ENCODE measurements around the gene SH3RF3. TPM values are rescaled to one million over a fixed set of nuclear protein-coding genes. Genes with fewer than 3 reads are reported as not detected.

The SH3RF3 gene
- polyA plus RNA-seq, 1 of the 3 experiments (the other 2 are of a cell fraction) = 1.9 TPM

GRCh38 chr2:109333414-109334210 lies 204.6 kb downstream of the SH3RF3 start:
- WGBS (ENCODE audit: low lambda C conversion rate) = 72% methylated on average over 7 of the region's 7 CpGs
- ChIA-PET POLR2A (no interaction called here), CTCF (interaction anchor here (0.6 to 1.5 kb wide), 7 partner anchors 13 to 252 kb away, joined by 3 to 4 read pairs (median 3); no protein-coding TSS in a partner anchor)
- no peak for DNase-seq
- Histone ChIP-seq H2AFZ (ENCODE audit: low read depth) (no peak overlapping the region), H3K9me2 (no peaks in the 10 kb centered on the region), H3K4me3 (ENCODE audit: low read depth in 2 of 2, low read length in 1 of 2) (no peak overlapping the region), H3K4me2 (0 out of 2 replicates have a peak overlapping the region, but pooled peaks have one; percentile 86), H4K20me1 (ENCODE audit: insufficient read depth) (no peaks in the 10 kb centered on the region), H3K27ac (ENCODE audit: low read depth in 2 of 2, low read length in 1 of 2) (peak overlapping the region; percentile 58 to 88; a peak in 3 of 4 replicates), H3K27me3 (ENCODE audit: insufficient read depth) (no peaks in the 10 kb centered on the region), H3K79me2 (ENCODE audit: insufficient read depth) (peaks cover 37% of the 10 kb centered on the region), H3K9ac (no peak overlapping the region), H3K4me1 (ENCODE audit: control insufficient read depth in 1 of 2, insufficient read depth in 2 of 2, low read depth in 1 of 2, low read length in 1 of 2) (peaks cover 33 to 61% of the 10 kb centered on the region in 2 experiments), H3F3A (replicated peaks; ENCODE audit: insufficient read depth) (peaks cover 43% of the 10 kb centered on the region), H3K9me3 (no peaks in the 10 kb centered on the region), H3K36me3 (replicated peaks in 1 of 2; ENCODE audit: control insufficient read depth in 1 of 2, insufficient read depth in 2 of 2, low read length in 1 of 2) (no peaks in the 10 kb centered on the region)
- TF ChIP-seq, protein P1, sequence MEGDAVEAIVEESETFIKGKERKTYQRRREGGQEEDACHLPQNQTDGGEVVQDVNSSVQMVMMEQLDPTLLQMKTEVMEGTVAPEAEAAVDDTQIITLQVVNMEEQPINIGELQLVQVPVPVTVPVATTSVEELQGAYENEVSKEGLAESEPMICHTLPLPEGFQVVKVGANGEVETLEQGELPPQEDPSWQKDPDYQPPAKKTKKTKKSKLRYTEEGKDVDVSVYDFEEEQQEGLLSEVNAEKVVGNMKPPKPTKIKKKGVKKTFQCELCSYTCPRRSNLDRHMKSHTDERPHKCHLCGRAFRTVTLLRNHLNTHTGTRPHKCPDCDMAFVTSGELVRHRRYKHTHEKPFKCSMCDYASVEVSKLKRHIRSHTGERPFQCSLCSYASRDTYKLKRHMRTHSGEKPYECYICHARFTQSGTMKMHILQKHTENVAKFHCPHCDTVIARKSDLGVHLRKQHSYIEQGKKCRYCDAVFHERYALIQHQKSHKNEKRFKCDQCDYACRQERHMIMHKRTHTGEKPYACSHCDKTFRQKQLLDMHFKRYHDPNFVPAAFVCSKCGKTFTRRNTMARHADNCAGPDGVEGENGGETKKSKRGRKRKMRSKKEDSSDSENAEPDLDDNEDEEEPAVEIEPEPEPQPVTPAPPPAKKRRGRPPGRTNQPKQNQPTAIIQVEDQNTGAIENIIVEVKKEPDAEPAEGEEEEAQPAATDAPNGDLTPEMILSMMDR (IDR thresholded peaks at IDR 0.05) = peak; percentile 50
- TF ChIP-seq SMC3 (IDR thresholded peaks at IDR 0.05; ENCODE audit: low read depth, low read length) = peak; percentile 15; the same call in 1 of the 2 replicates
- no peak for TF ChIP-seq RAD21 (IDR thresholded peaks at IDR 0.05; ENCODE audit: low read length)
- TF ChIP-seq CHD2 (IDR thresholded peaks at IDR 0.05; ENCODE audit: low read length, partially characterized antibody) = no peak

- peak overlapping the region; percentile 53; the same call in 1 of the 2 replicates for H3K9ac ChIP-seq
- H4K20me1 ChIP-seq (ENCODE audit: insufficient read depth) = no peaks in the 10 kb centered on the region
- ChIA-PET POLR2A (no interaction called here), CTCF (interaction anchor here (0.8 kb wide), 1 partner anchor 13 kb away, joined by 5 read pairs; no protein-coding TSS in a partner anchor)
- no peaks in the 10 kb centered on the region for H3K36me3 ChIP-seq (replicated peaks in 1 of 2; ENCODE audit: control insufficient read depth in 1 of 2, insufficient read depth in 2 of 2, low read length in 1 of 2)
- H3K4me3 ChIP-seq (ENCODE audit: low read depth in 2 of 2, low read length in 1 of 2) = peak overlapping the region; percentile 17 to 47; a peak in 2 of 4 replicates
- peak overlapping the region; percentile 55; the same call in 1 of the 2 replicates for H2AFZ ChIP-seq (ENCODE audit: low read depth)
- DNase-seq = no peak
- peaks cover 41% of the 10 kb centered on the region for H3K79me2 ChIP-seq (ENCODE audit: insufficient read depth)
- peak overlapping the region; percentile 83 to 86 for H3K27ac ChIP-seq (ENCODE audit: low read depth in 2 of 2, low read length in 1 of 2)
- H3K4me2 ChIP-seq = peak overlapping the region; percentile 68
- no peaks in the 10 kb centered on the region for H3K9me2 ChIP-seq
- H3F3A ChIP-seq (replicated peaks; ENCODE audit: insufficient read depth) = peaks cover 41% of the 10 kb centered on the region
- H3K9me3 ChIP-seq = no peaks in the 10 kb centered on the region
- WGBS (ENCODE audit: low lambda C conversion rate) = 34% methylated on average over 12 of the region's 12 CpGs
- no peaks in the 10 kb centered on the region for H3K27me3 ChIP-seq (ENCODE audit: insufficient read depth)
- peaks cover 39 to 55% of the 10 kb centered on the region in 2 experiments for H3K4me1 ChIP-seq (ENCODE audit: control insufficient read depth in 1 of 2, insufficient read depth in 2 of 2, low read depth in 1 of 2, low read length in 1 of 2)
- TF ChIP-seq TEAD4 (IDR thresholded peaks at IDR 0.05; ENCODE audit: borderline replicate concordance, insufficient read depth) (no peak), RCOR1 (IDR thresholded peaks at IDR 0.05; ENCODE audit: low read length) (no peak), POLR2AphosphoS5 (IDR thresholded peaks at IDR 0.05; ENCODE audit: low read depth, low read length) (no peak), SMC3 (IDR thresholded peaks at IDR 0.05; ENCODE audit: low read depth, low read length) (no peak), GABPA (IDR thresholded peaks at IDR 0.05; ENCODE audit: low read depth) (no peak), CHD2 (IDR thresholded peaks at IDR 0.05; ENCODE audit: low read length, partially characterized antibody) (no peak), FOXM1 (IDR thresholded peaks at IDR 0.05; ENCODE audit: low read depth) (peak; percentile 48; the same call in 1 of the 2 replicates), IRF3 (IDR thresholded peaks at IDR 0.05; ENCODE audit: low read depth, low read length) (no peak), FOSL2 (IDR thresholded peaks at IDR 0.05; ENCODE audit: borderline replicate concordance, low read depth) (peak; percentile 53; the same call in 1 of the 2 replicates), JUND (IDR thresholded peaks at IDR 0.05) (peak; percentile 59), EZH2phosphoT487 (IDR thresholded peaks at IDR 0.05; ENCODE audit: borderline replicate concordance, low read depth) (no peak), EP300 (IDR thresholded peaks at IDR 0.05; ENCODE audit: borderline replicate concordance in 1 of 2, low read depth in 1 of 2, low read length in 1 of 2) (peak in 1 of 2 experiments; percentile 75; a peak in 2 of 4 replicates), RAD21 (IDR thresholded peaks at IDR 0.05; ENCODE audit: low read length) (no peak), YY1 (IDR thresholded peaks at IDR 0.05; ENCODE audit: low read depth) (no peak), PBX3 (IDR thresholded peaks at IDR 0.05) (peak; percentile 32), ELF1 (IDR thresholded peaks at IDR 0.05) (no peak), MEF2A (IDR thresholded peaks at IDR 0.05; ENCODE audit: borderline replicate concordance, low read depth) (no peak)
- TF ChIP-seq, protein P2, sequence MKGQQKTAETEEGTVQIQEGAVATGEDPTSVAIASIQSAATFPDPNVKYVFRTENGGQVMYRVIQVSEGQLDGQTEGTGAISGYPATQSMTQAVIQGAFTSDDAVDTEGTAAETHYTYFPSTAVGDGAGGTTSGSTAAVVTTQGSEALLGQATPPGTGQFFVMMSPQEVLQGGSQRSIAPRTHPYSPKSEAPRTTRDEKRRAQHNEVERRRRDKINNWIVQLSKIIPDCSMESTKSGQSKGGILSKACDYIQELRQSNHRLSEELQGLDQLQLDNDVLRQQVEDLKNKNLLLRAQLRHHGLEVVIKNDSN (IDR thresholded peaks at IDR 0.05; ENCODE audit: borderline replicate concordance, low read depth) = no peak
- TF ChIP-seq, protein P3, sequence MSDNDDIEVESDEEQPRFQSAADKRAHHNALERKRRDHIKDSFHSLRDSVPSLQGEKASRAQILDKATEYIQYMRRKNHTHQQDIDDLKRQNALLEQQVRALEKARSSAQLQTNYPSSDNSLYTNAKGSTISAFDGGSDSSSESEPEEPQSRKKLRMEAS (IDR thresholded peaks at IDR 0.05; ENCODE audit: low read depth) = no peak
Measured at GRCh38 chr2:109335631-109336176, 206.7 kb downstream of the SH3RF3 start.

Data from SK-N-SH (cell line).